ENCODE data around the gene MEFV. TPM values are rescaled to one million over a fixed set of nuclear protein-coding genes. Genes with fewer than 3 reads are reported as not detected.

MEFV gene
- total RNA-seq, 6 experiments from 2014 or later = 0.66 to 1.7 (median 1.0) TPM

GRCh38 chr16:3234543-3234856, 21.9 kb downstream of the MEFV start:
- TF ChIP-seq CTCF (IDR thresholded peaks at IDR 0.05) (no peak), POLR2A (IDR thresholded peaks at IDR 0.05) (no peak)
- H3K9me3 ChIP-seq = no peaks in the 10 kb centered on the region
- H3K4me1 ChIP-seq = peaks cover 0 to 7% (median 2%) of the 10 kb centered on the region in 4 donors
- peaks cover 0 to 27% (median 10%) of the 10 kb centered on the region in 4 donors for H3K36me3 ChIP-seq
- H3K4me3 ChIP-seq = peak overlapping the region; percentile 90 to 96 (median 95)
- H3K27ac ChIP-seq = peak overlapping the region; percentile 81 to 96 (median 94)
- DNase-seq (no peak), ATAC-seq (no peak)
- H3K27me3 ChIP-seq = no peaks in the 10 kb centered on the region
- intact Hi-C loops (cut with DNase I) = no loop called here
- WGBS (ENCODE audit: insufficient coverage, low coverage, low lambda C conversion rate, missing lambda C conversion rate) = 3% methylated on average over 14 of the region's 18 CpGs

- ATAC-seq = no peak
- H3K27me3 ChIP-seq = no peaks in the 10 kb centered on the region
- H3K27ac ChIP-seq = no peak overlapping the region
- peaks cover 7 to 42% (median 21%) of the 10 kb centered on the region in 4 donors for H3K9me3 ChIP-seq
- no peak overlapping the region for H3K4me3 ChIP-seq
- TF ChIP-seq POLR2A (IDR thresholded peaks at IDR 0.05) (no peak), CTCF (IDR thresholded peaks at IDR 0.05) (no peak)
- intact Hi-C loops (cut with DNase I) = no loop called here
- peaks cover 0 to 39% (median 7%) of the 10 kb centered on the region in 4 donors for H3K36me3 ChIP-seq
- no peak for DNase-seq
- WGBS (ENCODE audit: insufficient coverage, low coverage, low lambda C conversion rate, missing lambda C conversion rate) = 97% methylated on average over 10 of the region's 10 CpGs
- no peaks in the 10 kb centered on the region for H3K4me1 ChIP-seq
Measured at GRCh38 chr16:3223913-3224515, 32.4 kb downstream of the MEFV start.

GRCh38 chr16:3220839-3221238, 35.6 kb downstream of the MEFV start:
- H3K9me3 ChIP-seq = peaks cover 0 to 38% (median 19%) of the 10 kb centered on the region in 4 donors

GRCh38 chr16:3216263-3216640, 40.2 kb downstream of the MEFV start:
- Histone ChIP-seq H3K9me3 (peaks cover 0 to 4% (median 0%) of the 10 kb centered on the region in 4 donors), H3K27me3 (no peaks in the 10 kb centered on the region), H3K4me3 (no peak overlapping the region), H3K4me1 (no peaks in the 10 kb centered on the region), H3K36me3 (no peaks in the 10 kb centered on the region), H3K27ac (no peak overlapping the region)
- TF ChIP-seq CTCF (IDR thresholded peaks at IDR 0.05) (no peak), POLR2A (IDR thresholded peaks at IDR 0.05) (no peak)
- DNase-seq (no peak), ATAC-seq (no peak)
- intact Hi-C loops (cut with DNase I) = no loop called here
- 21% methylated on average over 2 of the region's 3 CpGs for WGBS (ENCODE audit: insufficient coverage, low coverage, low lambda C conversion rate, missing lambda C conversion rate)

More at GRCh38 chr16:3220839-3221238, 35.6 kb downstream of the MEFV start:
- Histone ChIP-seq H3K4me1 (no peaks in the 10 kb centered on the region), H3K27me3 (no peaks in the 10 kb centered on the region), H3K4me3 (no peak overlapping the region), H3K27ac (no peak overlapping the region), H3K36me3 (peaks cover 0 to 19% (median 3%) of the 10 kb centered on the region in 4 donors)
- ATAC-seq (no peak), DNase-seq (no peak)
- TF ChIP-seq CTCF (IDR thresholded peaks at IDR 0.05) (no peak), POLR2A (IDR thresholded peaks at IDR 0.05) (no peak)
- WGBS (ENCODE audit: insufficient coverage, low coverage, low lambda C conversion rate, missing lambda C conversion rate) = 67% methylated on average over 7 of the region's 10 CpGs
- intact Hi-C loops (cut with DNase I) = no loop called here
